GM19193 (cell line): ENCODE data around the gene LIPN.

ENCODE experiments used
- POLR2A ChIP-seq: IDR thresholded peaks from 4 replicates; pipeline ENCODE4 v1.6.1; 2011; ENCODE audit not compliant: insufficient read depth, insufficient read length; ENCODE audit errors: extremely low read depth

The LIPN gene, protein sequence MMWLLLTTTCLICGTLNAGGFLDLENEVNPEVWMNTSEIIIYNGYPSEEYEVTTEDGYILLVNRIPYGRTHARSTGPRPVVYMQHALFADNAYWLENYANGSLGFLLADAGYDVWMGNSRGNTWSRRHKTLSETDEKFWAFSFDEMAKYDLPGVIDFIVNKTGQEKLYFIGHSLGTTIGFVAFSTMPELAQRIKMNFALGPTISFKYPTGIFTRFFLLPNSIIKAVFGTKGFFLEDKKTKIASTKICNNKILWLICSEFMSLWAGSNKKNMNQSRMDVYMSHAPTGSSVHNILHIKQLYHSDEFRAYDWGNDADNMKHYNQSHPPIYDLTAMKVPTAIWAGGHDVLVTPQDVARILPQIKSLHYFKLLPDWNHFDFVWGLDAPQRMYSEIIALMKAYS

DNA sequence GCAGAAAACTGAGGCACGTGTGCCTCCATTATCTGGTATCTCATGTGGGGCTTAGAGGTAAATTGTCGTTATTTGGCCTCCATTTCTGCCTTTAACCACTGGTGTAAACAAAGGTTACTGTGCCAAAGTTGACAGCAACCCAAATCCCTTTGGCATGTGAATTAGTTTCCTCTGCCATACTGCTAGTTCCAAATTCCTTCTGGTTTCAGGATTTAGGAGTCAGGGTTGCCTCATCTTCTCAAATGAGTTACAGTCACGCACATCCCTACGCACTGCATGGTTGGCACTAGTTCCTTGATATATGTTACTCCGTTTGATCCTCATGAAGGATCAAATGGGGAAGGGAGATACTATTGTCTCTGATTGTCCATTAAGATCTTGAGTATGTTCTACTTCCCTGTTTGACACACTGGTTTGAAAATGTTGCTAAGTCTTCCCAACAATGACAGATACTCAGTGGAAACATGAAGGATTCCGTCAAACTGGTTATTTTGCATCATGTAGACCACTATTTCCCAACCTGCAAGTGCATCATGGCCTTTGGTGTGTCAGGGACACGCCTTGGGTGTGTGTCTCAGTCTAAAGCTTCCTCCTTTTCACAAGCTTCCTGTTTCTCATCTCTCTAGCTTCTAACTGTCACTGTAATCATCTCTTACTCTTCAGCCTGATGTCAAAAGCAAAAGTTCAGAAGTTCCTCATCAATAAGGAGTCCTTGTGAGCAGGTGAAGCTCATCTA lies at the start of gene LIPN:
Gene LIPN (plus strand): TSS at position 655 of the 736 bp plus-strand sequence. CDS start 1,386 bp downstream, outside the sequence.
- TF ChIP-seq POLR2A, result no peak

DNA sequence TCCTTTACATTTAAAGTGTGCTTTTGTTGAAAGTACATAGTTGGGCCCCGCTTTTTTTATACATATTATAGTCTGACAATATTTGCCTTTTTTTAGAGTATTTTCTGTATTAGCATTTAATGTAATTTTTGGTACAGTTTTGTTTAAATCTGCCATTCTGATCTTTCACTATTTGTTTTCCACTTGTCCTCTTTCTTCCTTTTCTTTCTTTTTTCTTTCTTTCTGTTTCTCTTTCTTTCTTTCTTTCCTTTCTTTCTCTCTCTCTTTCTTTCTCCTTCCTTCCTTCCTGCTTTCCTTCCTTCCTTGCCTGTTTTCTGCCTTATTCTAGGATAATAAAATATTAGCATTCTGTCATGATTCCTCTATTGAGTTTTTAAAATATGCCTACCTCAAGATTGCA lies 44.3 kb upstream of the LIPN start:
- TF ChIP-seq POLR2A, result no peak

DNA sequence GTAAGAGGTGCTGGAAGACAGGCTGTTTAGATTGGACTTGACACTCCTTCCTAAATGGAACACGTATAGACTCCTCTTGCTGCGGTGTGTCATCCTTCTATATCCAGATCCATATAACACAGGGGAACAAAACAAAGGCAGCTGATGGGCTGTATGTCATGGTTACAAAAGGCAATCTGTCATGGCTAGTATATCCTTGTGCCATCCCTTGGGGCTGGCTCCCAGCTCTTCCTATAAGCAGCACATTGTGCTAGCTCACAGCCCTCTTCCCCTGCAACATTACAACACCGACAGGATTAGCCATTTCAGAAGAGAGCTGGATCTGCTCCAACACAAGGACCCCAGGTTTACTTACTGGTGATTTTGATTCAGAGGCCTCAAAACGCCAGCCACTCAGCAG lies 38.4 kb upstream of the LIPN start:
- no peak for TF ChIP-seq POLR2A

DNA sequence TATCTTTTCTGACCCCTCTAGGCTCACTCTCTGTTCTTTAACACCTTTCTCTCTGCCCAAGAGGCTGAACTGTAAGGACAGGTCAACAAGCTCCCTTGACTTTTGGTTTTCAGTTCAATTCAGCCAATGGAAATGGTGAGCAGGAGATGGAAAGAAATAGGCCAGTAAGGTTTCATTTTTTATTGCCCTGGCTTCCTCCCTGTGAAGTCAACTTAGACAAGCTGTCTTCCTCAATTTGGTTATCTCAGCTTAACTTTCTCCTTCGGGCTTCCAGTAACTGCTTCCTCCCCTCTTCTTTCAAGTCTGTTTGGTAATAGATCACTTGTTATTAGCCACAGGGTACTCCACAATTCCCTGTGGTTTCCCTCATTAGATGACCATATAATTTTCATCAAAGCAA lies 34.0 kb upstream of the LIPN start:
- no peak for TF ChIP-seq POLR2A

DNA sequence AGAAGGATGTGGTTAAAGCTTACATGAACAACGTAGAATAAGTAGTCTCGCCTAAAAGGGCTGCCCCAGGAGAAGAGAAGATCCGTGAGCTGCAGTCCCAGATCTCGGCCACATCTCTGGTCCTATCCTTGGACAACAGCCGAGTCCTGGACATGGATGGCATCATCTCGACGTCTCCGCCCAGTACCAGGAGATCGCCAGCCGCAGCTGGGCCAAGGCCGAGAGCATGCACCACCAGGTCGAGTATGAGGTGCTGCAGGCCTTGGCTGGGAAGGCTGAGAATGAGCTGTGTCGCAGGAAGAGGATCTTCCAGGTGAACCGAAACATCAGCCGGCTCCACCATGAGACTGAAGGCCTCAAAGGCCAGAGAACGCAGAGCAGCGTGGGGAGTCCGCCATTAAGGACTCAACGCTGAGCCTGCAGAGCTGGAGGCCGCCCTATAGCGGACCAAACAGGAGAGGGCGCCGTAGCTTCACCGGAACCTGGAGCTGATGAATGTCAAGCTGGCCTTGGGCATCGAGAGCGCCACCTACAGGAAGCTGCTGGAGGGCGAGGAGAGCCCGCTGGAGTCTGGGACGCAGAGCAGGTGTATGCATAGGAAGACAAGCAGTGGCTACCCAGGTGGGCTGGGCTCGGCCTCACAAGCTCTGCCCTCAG lies 31.6 kb upstream of the LIPN start:
- no peak for TF ChIP-seq POLR2A

DNA sequence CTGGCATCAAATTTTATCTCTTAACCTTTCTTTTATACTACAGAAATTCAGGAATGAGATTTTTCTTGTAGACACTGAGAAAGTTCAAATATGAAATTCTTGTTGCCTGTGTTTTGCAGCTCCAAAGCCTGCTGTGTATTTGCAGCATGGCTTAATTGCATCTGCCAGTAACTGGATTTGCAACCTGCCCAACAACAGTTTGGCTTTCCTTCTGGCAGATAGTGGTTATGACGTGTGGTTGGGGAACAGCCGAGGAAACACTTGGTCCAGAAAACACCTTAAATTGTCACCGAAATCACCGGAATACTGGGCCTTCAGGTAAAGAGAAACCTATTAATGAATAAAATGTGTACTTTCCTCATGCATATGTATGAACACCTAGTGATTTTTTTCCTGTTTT lies 29.0 kb upstream of the LIPN start:
- TF ChIP-seq POLR2A, result no peak

DNA sequence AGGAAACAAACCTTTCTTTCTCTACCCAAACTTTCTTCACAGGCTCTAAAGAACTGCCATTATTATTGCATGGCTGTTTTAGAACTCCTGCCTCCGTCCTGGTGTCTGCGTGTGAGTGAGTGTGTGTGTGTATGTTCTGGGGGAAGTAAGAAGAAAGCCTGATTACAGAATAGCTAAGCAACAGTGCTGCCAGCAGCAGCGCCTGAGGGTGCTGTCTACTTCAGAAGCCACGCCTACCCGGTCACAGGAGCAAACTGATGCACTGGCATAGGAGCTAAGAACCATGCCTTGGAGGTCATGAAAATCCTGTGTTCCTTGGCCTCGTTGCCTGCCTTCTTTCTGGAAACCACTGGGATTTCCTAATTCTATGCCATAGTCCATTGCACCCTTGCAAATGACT lies 28.5 kb upstream of the LIPN start:
- no peak for TF ChIP-seq POLR2A

DNA sequence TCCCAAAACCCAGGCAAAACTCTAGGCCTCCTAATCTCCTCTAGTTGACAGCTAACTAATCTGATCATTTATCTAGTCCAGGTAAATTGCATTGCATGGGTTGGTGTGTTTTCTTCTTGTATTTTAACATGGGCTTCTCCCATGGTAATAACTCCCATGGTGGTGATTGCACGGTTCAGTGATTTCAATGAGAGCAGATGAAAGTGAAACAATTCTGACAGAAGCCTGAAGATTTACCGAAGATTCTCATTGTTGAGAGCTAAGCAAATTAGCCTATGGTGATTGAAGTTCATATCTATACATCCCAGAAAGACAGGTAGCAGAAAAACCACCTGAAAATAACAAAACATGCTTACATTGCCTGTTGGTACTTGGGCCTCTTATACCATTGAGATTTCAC lies 26.6 kb upstream of the LIPN start:
- no peak for TF ChIP-seq POLR2A

DNA sequence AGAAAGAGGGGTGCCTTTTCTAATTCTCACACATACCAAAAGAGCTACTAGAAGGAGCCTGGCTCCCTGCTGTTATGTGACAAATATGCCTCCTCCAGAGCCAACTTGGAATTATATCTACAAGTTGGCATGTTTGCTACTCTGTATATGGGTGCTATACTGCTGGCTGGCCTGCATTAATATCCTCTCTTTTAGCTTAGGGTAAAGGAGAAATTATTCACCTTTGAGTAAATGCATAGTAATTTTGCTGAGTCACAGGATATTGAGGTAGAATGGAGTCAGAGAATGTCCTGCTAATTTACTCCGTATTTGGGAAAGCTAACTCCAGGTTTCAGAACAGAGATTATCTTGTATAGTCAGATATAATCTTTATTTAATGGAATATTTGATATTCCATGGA lies 24.2 kb upstream of the LIPN start:
- no peak for TF ChIP-seq POLR2A

DNA sequence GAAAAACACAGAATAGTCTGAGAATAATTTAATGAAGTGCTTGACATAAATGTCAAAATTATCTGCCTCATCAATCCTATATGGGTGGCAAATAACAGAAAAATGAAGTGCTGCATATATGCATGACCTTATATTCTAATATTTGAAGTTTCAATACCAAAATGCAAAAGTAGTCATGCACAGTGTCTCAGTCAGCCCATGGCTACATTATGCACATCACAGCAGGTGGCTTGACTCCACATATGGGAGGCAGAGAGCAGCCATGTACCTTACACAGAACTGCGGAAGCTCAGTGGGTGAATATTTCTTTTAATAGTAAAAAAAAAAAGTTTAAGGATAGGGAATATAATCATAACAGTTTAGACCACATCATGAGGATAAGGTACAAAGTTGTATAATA lies 17.4 kb upstream of the LIPN start:
- TF ChIP-seq POLR2A, result no peak

DNA sequence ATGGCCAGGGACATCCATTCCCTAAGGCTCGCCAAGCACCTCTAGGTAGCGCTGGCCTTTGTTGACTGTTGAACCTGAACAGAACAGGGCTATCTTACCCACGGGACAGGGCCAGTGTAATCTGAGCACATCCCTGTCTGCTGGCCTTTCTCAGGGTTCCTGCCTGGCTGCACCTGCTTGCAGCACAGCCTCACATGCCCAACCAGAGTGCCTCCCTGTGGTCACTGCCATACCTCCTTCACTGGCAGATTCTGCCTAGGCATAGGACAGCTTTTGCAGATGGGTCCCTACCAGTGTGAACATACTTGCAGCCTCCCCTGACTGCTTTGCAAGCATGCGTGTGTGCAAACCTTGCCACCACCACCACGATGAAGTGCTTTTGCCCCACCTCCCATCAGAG lies 15.8 kb upstream of the LIPN start:
- TF ChIP-seq POLR2A, result no peak

DNA sequence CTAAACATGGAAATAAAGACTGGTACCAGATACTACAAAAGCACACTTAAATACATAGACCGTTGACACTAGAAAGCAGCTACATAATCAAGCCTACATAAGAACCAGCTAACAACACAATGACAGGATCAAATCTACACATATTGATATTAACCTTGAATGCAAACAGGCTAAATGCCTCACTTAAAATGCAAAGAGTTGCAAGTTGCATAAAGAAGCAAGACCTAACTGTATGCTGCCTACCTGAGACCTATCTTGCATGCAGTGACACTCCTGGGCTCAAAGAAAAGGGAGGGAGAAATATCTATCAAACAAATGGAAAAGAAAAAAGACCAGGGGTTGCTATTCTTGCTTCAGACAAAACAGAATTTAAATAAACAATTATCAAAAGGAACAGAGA lies 14.2 kb upstream of the LIPN start:
- TF ChIP-seq POLR2A, result no peak

DNA sequence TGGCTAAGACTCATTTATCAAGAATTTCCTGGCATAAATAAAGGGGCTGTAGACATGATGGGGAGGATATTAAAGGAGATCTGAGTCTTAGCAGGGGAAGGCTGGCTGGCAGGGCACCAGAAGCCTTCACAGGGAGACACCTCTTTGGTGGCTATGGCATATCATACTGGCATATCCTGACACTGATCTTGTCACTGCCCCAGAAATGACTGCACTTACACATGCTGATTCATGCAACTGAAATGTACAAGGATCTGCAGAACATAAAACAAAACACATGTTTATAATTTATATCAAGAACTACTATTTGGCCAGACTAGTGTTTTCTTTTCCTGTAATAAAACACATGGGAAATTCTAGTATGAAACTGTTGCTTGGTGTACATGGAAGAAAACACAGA lies 5.5 kb upstream of the LIPN start:
- TF ChIP-seq POLR2A, result no peak

DNA sequence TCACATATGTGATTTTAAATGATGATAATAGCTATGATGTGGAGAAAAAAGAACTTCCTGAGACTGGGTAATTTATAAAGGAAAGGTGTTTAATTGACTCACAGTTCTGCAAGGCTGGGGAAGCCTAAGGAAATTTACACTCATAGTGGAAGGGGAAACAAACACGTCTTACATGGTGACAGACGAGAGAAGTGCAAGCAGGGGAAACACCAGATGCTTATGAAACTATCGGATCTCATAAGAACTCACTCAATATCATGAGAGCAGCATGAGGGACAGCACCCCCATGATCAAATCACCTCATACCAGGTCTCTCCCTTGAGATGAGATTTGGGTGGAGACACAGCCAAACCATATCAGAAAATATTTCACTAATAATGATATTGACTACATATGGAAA lies 4.1 kb upstream of the LIPN start:
- TF ChIP-seq POLR2A, result no peak

DNA sequence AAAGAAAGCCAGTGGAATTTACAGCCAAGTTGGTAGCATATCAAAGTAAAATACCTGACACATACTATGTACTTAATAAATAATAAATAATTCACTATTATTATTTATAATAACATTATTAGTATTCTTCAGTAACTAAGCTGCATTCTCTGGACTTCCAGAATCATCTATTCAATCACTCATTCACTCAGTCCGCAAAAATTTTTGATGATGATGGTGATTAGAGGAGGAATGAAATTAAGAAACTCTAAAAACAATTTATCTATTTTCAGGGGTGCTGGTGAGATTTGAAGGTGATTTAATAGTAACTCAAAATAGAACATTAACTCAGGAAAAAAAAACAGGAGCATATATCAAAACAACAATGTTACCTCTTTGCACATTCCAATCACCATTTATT lies 3.2 kb upstream of the LIPN start:
- no peak for TF ChIP-seq POLR2A

DNA sequence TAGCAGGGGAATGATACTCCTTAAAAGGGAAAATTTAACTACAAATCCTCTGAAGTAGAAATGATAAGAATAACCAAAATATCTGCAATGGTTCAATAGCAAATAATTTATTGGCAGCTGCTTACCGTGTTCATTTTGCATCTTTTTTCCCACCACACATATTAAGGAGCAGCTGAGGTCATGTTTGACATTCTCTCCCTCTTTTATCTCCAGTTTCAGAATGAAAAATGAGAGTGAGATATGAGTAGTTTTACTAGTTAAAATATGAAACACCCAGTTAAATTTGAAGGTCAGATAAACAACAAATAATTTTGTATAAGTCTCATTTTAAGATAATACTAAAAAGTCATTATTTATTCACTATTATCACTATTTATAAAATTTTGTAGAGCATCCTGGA lies 3.1 kb downstream of the LIPN start:
- no peak for TF ChIP-seq POLR2A
